HepG2 (cell line): Measurements from ENCODE around the gene HOXC10. TPM values are rescaled to one million over a fixed set of nuclear protein-coding genes. Genes with fewer than 3 reads are reported as not detected.

ENCODE experiments used
- ATAC-seq: fragments of 200-7000 bp; cut with Tn5 transposase; 3 replicates; pipeline ENCODE4 v1.9.1; 2020; ENCODE audit warnings: mild to moderate bottlenecking, moderate library complexity
- BruUV-seq: library from RNA; stranded (reverse); fragments of 400-500 nt; replicated peaks from 2 replicates; lab custom pipeline; 2021; lab: Mats Ljungman, UMichigan
- CTCF ChIA-PET: fragments of 300-600 bp; formaldehyde crosslinking; extraction: SDS; loops from one replicate; lab custom pipeline; 2021; ENCODE audit warnings: low total read pairs, inconsistent platforms, low intra/inter-chr PET ratio; lab: Yijun Ruan, JAX
- POLR2A ChIA-PET: fragments of 350-600 bp; sonication (Branson Sonifier 250); formaldehyde crosslinking; loops from one replicate; lab custom pipeline; 2020; ENCODE audit warnings: antibody characterized with exemption, inconsistent platforms; lab: Yijun Ruan, JAX
- DNase-seq: peaks from one replicate; pipeline ENCODE4 v3.0.0-alpha.2; 2015; ENCODE audit warnings: low spot score
- FAIRE-seq: peaks from 3 replicates; lab custom pipeline; 2011; peaks lifted over from hg19 to GRCh38; lab: Jason Lieb, UNC
- H2AFZ ChIP-seq: one replicate; pipeline ENCODE4 v1.6.1; 2011; ENCODE audit warnings: low read length, inconsistent platforms
- H3K27ac ChIP-seq: fragments of 300-600 bp; 3 replicates; pipeline ENCODE4 v1.8.0; 2011; ENCODE audit warnings: mixed run types, mild to moderate bottlenecking, mixed read lengths, low read length, inconsistent platforms; ENCODE audit not compliant: insufficient read depth; ENCODE audit errors: extremely low read length
- H3K27me3 ChIP-seq, 2 experiments: fragments of 200-600 bp in 1 of 2; 2 replicates in 1 of 2; 3 replicates in 1 of 2; pipeline versions ENCODE4 v1.6.0 to v1.8.0; 2011; ENCODE audit warnings: low read length in 2 of 2, mild to moderate bottlenecking in 2 of 2, moderate library complexity in 2 of 2, inconsistent platforms in 1 of 2; ENCODE audit not compliant: insufficient read depth in 2 of 2, control insufficient read depth in 1 of 2
- H3K36me3 ChIP-seq, 2 experiments: fragments of 200-600 bp in 1 of 2; replicated peaks in 1 of 2; 2 replicates in 1 of 2; 3 replicates in 1 of 2; pipeline versions ENCODE4 v1.5.1 to v1.8.0; 2011; ENCODE audit warnings: low read length in 2 of 2, inconsistent platforms in 1 of 2; ENCODE audit not compliant: insufficient read depth in 2 of 2, control insufficient read depth in 1 of 2
- H3K4me1 ChIP-seq: 2 replicates; pipeline ENCODE4 v1.5.1; 2012; ENCODE audit warnings: low read length, inconsistent platforms; ENCODE audit not compliant: insufficient read depth
- H3K4me2 ChIP-seq: 2 replicates; pipeline ENCODE4 v1.6.0; 2011; ENCODE audit warnings: low read depth, low read length, inconsistent platforms
- H3K4me3 ChIP-seq, 3 experiments: fragments of 200-600 bp in 1 of 3; sonication (generic), shearing (Covaris generic) in 1 of 3; replicated peaks in 1 of 3; 2 replicates each; pipeline ENCODE4 v1.5.1; 2011 to 2016; ENCODE audit warnings: low read length in 3 of 3, inconsistent platforms in 2 of 3, low read depth in 2 of 3, mild to moderate bottlenecking in 2 of 3, control low read depth in 1 of 3, mixed read lengths in 1 of 3; ENCODE audit not compliant: insufficient read depth in 1 of 3
- H3K79me2 ChIP-seq: one replicate; pipeline ENCODE4 v1.6.1; 2011; ENCODE audit warnings: low read length, inconsistent platforms; ENCODE audit not compliant: insufficient read depth
- H3K9ac ChIP-seq: 2 replicates; pipeline ENCODE4 v1.6.0; 2011; ENCODE audit warnings: mild to moderate bottlenecking, low read depth, low read length, inconsistent platforms; ENCODE audit not compliant: insufficient read depth
- H3K9me3 ChIP-seq: 2 replicates; pipeline ENCODE4 v1.5.1; 2012; ENCODE audit warnings: mild to moderate bottlenecking, low read length
- H4K20me1 ChIP-seq: 2 replicates; pipeline ENCODE4 v1.6.0; 2011; ENCODE audit warnings: inconsistent platforms, mild to moderate bottlenecking, low read length, moderate library complexity; ENCODE audit not compliant: insufficient read depth
- HOXA5 ChIP-seq: sonication (generic); formaldehyde crosslinking; IDR thresholded peaks from 2 replicates; pipeline ENCODE4 v1.4.0; 2020; ENCODE audit warnings: missing genetic modification reagents
- JUND ChIP-seq: sonication (generic); formaldehyde crosslinking; IDR thresholded peaks from 2 replicates; pipeline ENCODE4 v1.8.0; 2022; ENCODE audit warnings: mild to moderate bottlenecking, missing genetic modification reagents
- MLXIP ChIP-seq: sonication (generic); formaldehyde crosslinking; IDR thresholded peaks from 2 replicates; pipeline ENCODE4 v1.9.0; 2021; ENCODE audit warnings: missing genetic modification reagents, borderline replicate concordance
- MZF1 ChIP-seq: sonication (generic); formaldehyde crosslinking; IDR thresholded peaks from 2 replicates; pipeline ENCODE4 v1.8.1; 2023; ENCODE audit warnings: mild to moderate bottlenecking, missing genetic modification reagents, borderline replicate concordance
- ZFP36 ChIP-seq: fragments of 150-350 bp; IDR thresholded peaks from 2 replicates; pipeline ENCODE4 v1.6.1; 2018; ENCODE audit warnings: borderline replicate concordance, low read length, low read depth; ENCODE audit not compliant: partially characterized antibody
- WGBS: methylation state at CpG from one replicate; pipeline ENCODE4 v1.1.6; 2017; ENCODE audit warnings: low lambda C conversion rate; 5-methylcytosine and 5-hydroxymethylcytosine counted together
- in situ Hi-C: cut with HindIII; loops from 2 replicates; pipeline ENCODE4 v1.10.0; 2017; ENCODE audit warnings: low pct_unique_long_range_greater_than_20kb; ENCODE audit not compliant: extremely low pct_ligation_motif_present
- intact Hi-C: fragments of 100-400 bp; cut with micrococcal nuclease; formaldehyde crosslinking; loops from one replicate; pipeline ENCODE4 v1.10.0; 2022; ENCODE audit not compliant: unreplicated experiment
- polyA plus RNA-seq, 8 experiments: library from polyadenylated mRNA; depleted of rRNA in 3 of 8; stranded (reverse) in 7 of 8; unstranded in 1 of 8; fragments of >200 nt; fragmentation: Illumina TruSeq in 4 of 8; extraction: Trizol in 4 of 8; gene quantifications; 2 replicates each; pipeline versions ENCODE4 v1.2.1 to v1.2.3, GENCODE V29; 2011 to 2016; ENCODE audit warnings: low read depth in 4 of 8, missing spikeins in 1 of 8, mixed read lengths in 1 of 8; ENCODE audit not compliant: insufficient read depth in 1 of 8
- total RNA-seq, 5 experiments: library from RNA; depleted of rRNA; stranded (reverse); fragments of >200 nt; fragmentation: Illumina TruSeq; extraction: Trizol; gene quantifications; 2 replicates each; pipeline ENCODE4 v1.2.3, GENCODE V29; 2016; ENCODE audit warnings: low read depth in 1 of 5

HOXC10 gene
- total and polyA plus RNA-seq, 2 of the 13 experiments (the other 11 are each of a cell fraction or from before 2014, with no cell fraction given), result not detected

GRCh38 chr12:53998110-53998899, 13.4 kb downstream of the HOXC10 start:
- Histone ChIP-seq H3K27me3 (peaks cover 6 to 67% of the 10 kb centered on the region in 2 experiments; a peak in 4 of 5 replicates), H3K4me2 (no peak overlapping the region)
- no TSS peak for BruUV-seq

More at GRCh38 chr12:53998110-53998899, 13.4 kb downstream of the HOXC10 start:
- TF ChIP-seq MLXIP (CRISPR knock-in tag) (no peak), ZFP36 (no peak), MZF1 (CRISPR knock-in tag) (no peak), HOXA5 (CRISPR knock-in tag) (no peak), JUND (CRISPR knock-in tag) (no peak)
- no peaks in the 10 kb centered on the region for H3K79me2 ChIP-seq
- ChIA-PET CTCF (no interaction called here), POLR2A (no interaction called here)
- H3K4me1 ChIP-seq, result peaks cover 40% of the 10 kb centered on the region
- no peak for ATAC-seq
- H3K36me3 ChIP-seq, result no peaks in the 10 kb centered on the region
- no peaks in the 10 kb centered on the region for H4K20me1 ChIP-seq
- in situ Hi-C loops (loop anchor here (10.0 kb wide), 1 partner anchor 376 kb away; no protein-coding TSS in a partner anchor), intact Hi-C loops (no loop called here)
- H3K27ac ChIP-seq, result no peak overlapping the region
- H3K9ac ChIP-seq, result no peak overlapping the region
- 55% methylated on average over 10 of the region's 11 CpGs for WGBS
- no peak for FAIRE-seq
- H3K4me3 ChIP-seq, result no peak overlapping the region
- no peak for DNase-seq
- H3K9me3 ChIP-seq, result no peaks in the 10 kb centered on the region
- no peak overlapping the region for H2AFZ ChIP-seq
